HG03159 (cell line): ENCODE data around the gene SREBF2.
"Not testable (repeated sequence)": the region's sequence is repeated elsewhere in the genome, so short reads cannot be mapped to it uniquely, and the experiment has no call there.

ENCODE experiments used
- ATAC-seq: cut with Tn5 transposase; IDR thresholded peaks from one replicate; pipeline ENCODE4 v1.9.1; 2021; ENCODE audit warnings: mild to moderate bottlenecking, moderate library complexity; ENCODE audit not compliant: unreplicated experiment

Gene SREBF2

DNA sequence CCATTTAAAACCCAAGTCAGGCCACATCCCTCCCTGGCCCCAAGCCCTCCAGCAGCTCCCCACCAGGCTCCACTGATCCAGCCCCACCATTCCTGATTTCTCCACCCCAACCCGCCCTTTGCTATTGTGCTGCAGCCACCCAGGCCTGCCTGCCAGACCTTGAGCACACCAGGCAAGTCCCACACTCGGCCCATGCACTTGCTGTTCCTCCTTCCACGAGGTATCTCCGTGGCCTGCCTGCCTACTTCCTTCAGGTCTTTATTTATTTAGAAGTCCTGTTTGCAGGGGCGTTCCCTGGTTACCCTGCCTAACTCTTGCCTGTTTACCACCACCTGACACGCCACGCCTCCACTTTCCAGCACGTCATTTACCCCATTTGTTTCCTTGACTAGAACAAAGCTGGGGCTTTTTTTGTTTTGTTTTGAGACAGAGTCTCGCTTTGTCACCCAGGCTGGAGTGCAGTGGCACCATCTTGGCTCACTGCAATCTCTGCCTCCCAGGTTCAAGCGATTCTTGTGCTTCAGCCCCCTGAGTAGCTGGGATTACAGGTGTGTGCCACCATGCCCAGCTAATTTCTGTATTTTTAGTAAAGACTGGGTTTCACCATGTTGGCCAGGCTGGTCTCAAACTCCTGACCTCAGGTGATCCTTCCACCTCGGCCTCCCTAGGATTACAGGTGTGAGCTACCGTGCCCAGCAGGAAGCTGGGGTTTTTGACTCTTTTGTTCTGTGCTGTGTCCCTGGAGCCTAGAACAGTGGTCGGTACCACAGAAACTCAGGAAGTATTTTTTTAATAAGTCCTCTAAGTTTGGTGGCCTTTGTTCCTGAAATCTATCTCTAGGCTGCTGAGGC is 107.3 kb downstream of the SREBF2 start:
- peak; percentile 48 for ATAC-seq

DNA sequence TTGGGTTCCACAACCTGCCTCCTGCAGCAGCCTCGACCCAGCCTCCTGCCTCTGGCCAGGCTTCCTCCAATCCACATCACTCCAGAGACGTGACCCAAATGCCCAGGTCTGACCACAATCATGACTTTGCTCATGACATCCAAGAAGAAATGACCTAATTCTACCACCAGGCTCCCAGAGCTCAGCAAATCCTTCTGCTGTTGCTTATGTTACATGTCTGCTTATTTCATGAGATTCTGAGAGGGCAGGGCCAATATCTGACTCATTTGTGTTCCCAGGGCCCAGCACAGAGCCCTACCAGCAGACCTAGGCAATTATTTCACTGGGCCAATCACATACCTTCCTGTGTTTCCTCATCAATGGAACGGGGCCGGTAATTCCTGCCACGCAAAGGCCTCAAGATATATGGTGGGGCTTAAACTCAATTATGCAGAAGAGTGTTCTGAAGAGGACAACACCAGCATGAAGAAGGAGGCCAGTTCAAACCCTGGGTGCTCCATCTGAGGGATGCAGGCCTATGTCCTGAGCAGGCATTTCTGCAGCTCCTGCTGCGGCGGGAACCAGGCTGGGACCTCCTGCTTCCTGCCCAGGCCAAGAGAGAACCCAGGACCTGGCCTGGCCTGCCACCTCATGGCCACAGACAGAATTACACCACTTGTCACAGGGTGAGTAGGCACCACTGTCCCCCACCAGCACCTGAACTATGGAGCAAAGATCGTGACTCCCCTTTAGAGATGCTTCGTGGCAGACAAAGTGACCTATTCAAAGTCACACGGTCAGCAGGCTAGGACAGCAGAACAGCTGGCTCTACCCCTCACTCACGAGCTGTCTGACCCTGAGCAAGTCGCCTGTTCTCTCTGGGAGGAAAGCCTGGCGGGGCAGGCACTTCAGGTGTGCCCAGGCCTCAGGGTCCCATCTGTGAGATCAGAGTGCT is 108.2 kb downstream of the SREBF2 start:
- no peak for ATAC-seq

DNA sequence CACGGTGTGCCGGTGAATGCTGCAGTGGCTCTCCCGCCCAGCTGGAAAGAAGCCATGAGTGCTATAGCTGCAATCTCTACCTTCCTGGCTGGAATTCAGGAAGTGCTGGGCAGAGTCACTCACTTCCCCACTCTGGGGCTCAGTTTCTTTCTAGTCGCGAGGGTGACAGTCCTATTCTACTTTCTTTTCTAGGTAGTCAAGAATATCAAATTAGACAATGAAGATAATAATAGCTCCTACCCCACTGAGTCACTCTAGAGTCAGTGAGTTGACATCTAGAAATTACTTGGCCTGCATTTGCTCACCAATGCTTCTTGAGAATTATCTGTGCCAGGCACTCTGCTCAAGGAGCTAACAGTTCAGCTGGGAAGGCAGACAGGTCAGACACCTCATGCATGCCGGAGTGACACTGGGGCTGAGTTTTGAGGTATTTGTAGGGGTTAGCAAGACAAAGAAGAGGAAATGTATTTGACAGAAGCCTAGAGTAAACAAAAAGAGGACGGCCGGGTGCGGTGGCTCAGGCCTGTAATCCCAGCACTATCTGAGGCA is 110.8 kb downstream of the SREBF2 start:
- ATAC-seq: no peak

DNA sequence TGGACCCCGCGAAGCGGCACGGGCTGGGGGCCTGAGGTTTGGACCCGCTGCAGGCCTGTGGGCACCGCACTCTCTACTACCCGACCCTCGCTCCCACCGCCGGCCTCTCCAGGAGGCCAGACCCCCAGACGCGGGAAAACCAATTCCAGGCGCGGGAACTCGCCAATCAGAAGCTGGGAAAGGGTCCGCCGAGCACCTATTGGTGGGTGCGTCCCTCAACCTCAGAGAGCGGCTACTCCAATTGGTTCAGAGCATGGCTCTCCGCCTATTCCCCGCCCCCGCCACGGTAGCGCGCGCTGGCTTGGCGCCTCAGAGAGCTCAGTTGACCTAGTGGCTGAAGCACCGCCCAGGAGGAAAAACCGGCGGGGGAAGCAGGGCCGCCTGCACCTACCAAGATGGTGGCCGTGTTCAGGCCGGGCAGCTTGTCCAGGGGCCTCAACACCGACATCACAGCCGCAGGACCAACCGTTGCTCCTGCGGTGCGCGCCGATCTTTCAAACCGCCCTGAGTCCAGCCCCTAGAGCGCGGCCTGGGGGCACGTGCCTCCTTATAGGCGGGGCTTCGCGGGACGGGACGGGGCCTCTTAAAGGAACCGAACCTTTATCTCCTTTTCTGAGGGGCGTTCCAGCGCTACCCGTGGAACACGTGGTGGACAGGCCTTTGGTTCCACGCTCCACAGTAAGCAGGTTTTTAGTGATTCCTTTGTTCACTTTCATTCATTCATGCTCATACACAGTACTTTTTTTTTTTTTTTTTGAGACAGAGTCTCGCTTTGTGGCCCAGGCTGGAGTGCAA is 113.9 kb downstream of the SREBF2 start, which contains the start of gene CENPM:
Gene CENPM (minus strand): TSS at position 524 of the 795 bp plus-strand sequence. CDS start 76 bp downstream, at position 448.
- peak; percentile 68 for ATAC-seq

DNA sequence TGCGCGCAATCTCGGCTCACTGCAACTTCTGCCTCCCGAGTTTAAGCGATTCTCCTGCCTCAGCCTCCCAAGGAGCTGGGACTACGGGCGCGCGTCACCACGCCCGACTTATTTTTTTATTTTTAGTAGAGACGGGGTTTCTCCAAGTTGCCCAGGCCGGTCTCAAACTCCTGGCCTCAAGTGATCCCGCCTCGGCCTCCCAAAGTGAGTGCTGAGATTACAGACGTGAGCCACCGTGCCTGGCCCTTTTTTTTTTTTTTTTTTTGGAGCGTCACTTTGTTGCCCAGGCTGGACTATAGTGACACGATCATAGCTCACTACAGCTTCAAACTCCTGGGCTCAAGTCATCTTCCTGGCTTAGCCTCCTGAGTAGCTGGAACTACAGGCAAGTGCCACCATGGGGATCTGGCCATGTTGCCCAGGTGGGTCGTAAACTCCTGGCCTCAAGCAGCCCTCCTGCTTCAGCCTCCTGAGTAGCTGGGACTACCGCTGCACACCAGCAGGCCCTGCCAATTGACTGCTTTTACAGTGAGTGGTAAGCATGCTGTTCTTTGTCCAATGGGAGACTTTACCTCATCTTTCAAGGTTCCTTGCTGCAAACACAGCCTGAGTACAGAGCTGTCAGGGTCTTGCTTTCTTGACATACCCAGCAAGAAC is 114.6 kb downstream of the SREBF2 start:
- ATAC-seq: no peak

DNA sequence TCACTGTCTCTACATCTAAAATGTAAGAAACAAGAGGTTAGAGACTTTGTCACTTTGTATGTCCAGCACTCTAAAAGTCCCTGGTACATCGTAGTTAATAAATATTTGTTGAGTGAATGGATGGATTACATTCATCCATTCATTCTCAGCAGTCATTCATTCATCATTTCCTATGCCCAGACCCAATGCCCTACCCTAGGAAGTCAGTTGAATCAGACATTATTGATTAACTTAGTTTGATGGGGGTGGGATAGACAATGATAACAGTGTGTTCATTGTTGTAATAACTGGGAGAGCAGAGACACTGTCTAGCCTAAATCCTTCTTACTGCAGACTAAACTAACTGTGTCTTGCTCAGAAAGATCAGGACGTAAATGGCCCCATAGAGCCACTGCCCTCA is 115.2 kb downstream of the SREBF2 start:
- ATAC-seq: no peak

DNA sequence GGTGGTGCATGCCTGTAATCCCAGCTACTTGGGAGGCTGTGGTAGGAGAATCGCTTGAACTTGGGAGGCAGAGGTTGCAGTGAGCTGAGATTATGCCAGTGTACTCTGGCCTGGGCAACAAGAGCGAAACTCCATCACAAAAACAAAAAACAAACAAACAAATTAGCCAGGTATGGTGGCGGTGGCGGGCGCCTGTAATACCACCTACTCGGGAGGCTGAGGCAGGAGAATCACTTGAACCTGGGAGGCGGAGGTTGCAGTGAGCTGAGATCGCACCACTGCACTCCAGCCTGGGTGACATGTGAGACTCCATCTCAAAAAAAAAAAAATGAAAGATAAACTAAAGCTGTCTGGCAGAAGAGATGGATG is 116.0 kb downstream of the SREBF2 start:
- not testable (repeated sequence) for ATAC-seq

DNA sequence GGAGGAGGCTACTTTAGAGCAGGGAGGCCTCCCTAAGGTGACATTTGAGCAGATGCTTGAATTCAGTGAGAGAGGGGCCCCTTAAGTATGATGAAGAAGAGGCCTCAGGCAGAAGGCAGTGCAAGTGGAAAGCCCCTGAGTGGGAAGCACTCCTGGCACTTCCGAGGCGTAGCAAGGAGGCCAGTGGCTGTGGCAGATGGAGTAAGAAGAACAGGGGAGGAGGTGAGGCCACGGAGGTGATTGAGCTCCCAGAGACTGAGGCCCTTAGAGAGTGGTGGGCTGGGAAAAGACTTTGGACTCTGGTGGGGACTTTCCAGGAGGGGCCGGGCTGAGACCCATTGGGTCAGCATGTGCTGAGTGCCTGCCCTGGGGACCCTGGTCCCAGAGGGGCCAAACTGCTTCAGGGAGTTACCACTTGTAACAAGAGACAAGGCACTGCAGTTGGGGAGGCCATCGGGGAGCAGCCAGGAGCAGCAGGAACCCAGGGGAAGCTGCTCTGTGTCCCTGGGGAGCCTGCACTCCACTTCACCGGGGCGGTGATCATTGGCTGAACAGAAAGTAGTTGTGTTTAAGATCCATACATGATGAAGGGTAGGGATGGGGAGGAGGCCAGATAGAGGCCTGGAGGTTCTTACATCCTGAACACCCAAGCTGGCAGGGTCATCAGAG is 116.5 kb downstream of the SREBF2 start:
- no peak for ATAC-seq

DNA sequence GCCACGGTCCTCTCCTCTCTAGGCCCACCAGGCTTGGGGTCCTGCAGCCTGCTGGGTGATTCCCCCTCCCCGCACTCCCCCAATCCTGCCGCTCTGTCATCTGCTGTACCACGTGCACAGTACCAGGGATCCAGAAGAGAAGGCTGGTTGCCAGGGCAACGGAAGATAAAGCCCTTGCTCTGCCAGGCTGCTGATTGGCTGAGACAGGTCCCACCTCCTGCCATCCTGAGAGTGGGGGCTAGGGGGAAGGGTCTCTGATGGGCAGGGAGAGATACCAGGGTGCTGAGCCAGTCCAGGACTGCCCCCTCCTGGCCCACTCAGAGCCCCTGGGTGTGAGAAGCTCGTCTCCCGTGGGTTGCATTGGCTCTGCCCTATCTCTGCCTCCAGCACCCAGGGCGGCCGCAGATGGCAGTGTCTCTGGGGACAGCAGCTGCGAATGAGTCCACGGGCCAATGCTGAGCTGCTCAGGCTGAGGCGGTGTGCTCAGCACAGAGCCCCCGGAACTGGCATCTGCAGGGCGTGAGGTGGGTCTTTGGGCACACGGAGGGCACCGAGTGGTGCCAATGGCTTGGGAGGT is 119.1 kb downstream of the SREBF2 start, which contains the start of gene SMIM45:
Gene SMIM45 (plus strand): TSS at position 253 of the 577 bp plus-strand sequence.
- ATAC-seq: no peak

DNA sequence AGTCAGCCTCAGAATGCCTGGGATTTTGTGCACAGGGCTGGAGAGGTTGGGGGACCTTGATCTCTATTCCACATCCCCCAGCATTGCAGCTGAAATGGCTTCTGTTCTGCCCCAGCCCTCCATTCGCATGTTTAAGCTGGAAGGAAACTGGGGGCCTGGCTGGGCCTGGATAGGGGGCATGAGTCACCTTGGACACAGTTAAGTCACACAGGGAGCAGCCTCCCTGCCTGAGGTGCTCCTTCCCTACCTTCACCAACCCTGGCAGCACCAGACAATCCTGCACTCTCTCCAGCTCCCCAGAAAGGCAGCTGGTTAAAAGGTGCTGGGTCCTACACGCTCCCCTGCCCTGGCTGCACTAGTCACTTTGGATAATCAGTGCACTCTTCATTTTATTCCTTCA is 119.8 kb downstream of the SREBF2 start:
- no peak for ATAC-seq
